ENCODE data around the gene PRKG2.

The PRKG2 gene

DNA sequence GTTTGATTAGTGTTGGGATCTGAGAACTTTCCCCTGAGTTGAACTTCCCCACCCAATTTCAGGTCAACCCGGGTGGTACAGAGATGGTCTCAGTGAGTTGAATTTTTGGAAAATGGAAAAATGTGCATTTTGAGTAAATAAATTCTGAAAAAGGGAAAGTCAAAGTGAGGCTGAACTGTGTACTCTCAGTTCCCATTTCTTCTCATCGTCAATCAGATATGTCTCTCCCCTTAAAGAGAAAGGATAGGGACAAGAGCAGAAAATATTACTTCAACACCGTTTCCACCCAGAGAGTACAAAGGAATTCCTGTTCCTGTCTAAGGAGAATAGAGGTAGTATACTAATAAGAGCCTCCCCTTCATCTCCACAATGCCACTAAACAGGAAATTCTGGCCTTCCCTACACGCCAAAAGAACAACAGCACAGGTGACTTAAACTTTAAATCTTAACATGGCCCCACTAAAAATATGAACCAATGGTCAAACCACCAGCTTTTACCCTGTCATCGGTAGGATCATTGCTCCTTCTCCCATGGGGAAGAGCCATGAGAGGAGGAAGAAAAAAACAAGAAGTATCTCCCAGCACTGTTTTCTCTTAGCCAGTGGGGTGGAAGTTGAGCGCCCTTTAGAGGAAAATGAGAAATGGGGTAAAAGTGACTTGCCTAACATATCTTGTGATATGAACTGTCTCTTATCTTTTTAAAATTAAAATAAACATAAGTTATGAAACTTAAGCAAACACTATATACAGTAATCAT is 154.3 kb downstream of the PRKG2 start:
- Histone ChIP-seq H3K9ac (ENCODE audit: low read depth, low read length, poor library complexity, severe bottlenecking) (no peak overlapping the region), H4K20me1 (ENCODE audit: insufficient read depth, low read length, poor library complexity, severe bottlenecking) (no peaks in the 10 kb centered on the region), H3K4me1 (ENCODE audit: insufficient read depth, low read length, poor library complexity, severe bottlenecking) (no peaks in the 10 kb centered on the region), H3K4me3 (ENCODE audit: low read length, poor library complexity, severe bottlenecking) (no peak overlapping the region), H3K79me2 (ENCODE audit: insufficient read depth, low read length) (no peaks in the 10 kb centered on the region), H3F3A (ENCODE audit: low read depth) (no peaks in the 10 kb centered on the region), H3K9me3 (ENCODE audit: insufficient read depth, low read depth, low read length) (no peaks in the 10 kb centered on the region), H3K4me2 (ENCODE audit: low read depth, low read length, poor library complexity, severe bottlenecking) (no peak overlapping the region), H3K9me2 (replicated peaks; ENCODE audit: low read depth, low read length) (no peaks in the 10 kb centered on the region), H2AFZ (ENCODE audit: low read length) (no peak overlapping the region), H3K36me3 (ENCODE audit: insufficient read depth, low read length) (no peaks in the 10 kb centered on the region), H3K27me3 (ENCODE audit: insufficient read depth, low read length, poor library complexity, severe bottlenecking) (no peaks in the 10 kb centered on the region)
- TF ChIP-seq, protein P1, sequence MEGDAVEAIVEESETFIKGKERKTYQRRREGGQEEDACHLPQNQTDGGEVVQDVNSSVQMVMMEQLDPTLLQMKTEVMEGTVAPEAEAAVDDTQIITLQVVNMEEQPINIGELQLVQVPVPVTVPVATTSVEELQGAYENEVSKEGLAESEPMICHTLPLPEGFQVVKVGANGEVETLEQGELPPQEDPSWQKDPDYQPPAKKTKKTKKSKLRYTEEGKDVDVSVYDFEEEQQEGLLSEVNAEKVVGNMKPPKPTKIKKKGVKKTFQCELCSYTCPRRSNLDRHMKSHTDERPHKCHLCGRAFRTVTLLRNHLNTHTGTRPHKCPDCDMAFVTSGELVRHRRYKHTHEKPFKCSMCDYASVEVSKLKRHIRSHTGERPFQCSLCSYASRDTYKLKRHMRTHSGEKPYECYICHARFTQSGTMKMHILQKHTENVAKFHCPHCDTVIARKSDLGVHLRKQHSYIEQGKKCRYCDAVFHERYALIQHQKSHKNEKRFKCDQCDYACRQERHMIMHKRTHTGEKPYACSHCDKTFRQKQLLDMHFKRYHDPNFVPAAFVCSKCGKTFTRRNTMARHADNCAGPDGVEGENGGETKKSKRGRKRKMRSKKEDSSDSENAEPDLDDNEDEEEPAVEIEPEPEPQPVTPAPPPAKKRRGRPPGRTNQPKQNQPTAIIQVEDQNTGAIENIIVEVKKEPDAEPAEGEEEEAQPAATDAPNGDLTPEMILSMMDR (conservative IDR thresholded peaks at IDR 0.05; ENCODE audit: low read length) = no peak
- no peak for TF ChIP-seq EZH2phosphoT487 (IDR thresholded peaks at IDR 0.05; ENCODE audit: borderline replicate concordance)

- Histone ChIP-seq H3K36me3 (ENCODE audit: insufficient read depth, low read length) (no peaks in the 10 kb centered on the region), H2AFZ (ENCODE audit: low read length) (no peak overlapping the region)
- TF ChIP-seq EZH2phosphoT487 (IDR thresholded peaks at IDR 0.05; ENCODE audit: borderline replicate concordance) = no peak
- TF ChIP-seq, protein P1 (conservative IDR thresholded peaks at IDR 0.05; ENCODE audit: low read length) = no peak
These were observed 156.4 kb downstream of the PRKG2 start for GRCh38 chr4:81058621-81059020.

DNA sequence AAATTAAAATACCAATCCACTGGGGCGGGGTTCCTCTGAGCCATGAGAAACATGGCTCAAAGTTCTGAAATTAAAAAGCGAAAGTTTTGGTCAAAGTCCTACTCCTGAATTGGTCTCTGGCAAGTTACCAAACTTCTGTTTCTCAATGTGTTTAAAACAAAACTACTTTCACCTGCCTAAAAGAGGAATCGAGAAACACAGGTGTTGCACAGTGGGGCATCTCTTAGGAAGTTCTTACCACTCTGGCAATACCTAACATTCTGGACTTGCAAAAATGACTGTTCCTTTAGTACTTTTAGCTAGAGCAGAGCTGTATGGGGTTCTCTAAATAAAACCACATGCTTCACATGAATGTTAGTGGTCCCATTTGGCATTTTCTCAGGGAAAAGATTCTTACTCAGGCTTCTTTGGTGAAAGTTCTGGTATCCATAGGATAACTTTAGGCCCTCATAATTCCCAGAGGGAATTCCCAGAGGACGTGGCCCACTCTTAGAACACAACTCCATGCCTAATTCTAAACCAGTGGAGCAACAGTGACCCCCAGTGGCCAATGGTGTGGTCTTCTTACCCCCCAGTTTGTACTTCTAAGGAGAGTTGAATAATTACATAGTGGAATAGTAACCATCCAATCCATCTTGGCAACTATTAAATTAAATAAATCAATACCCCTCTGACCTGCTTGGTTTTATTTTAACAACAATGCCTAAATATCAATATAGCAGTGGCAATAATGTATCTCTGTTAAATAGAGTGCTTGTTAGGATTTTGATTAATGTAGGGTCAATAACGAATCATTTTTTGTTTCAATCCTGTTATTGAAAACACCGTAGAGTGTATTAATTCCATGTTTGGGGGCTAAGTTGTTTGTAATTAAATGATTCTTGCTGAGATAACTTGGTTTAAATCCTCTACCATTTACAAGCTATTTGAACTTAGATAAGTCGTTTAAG is 162.6 kb downstream of the PRKG2 start:
- no peaks in the 10 kb centered on the region for H4K20me1 ChIP-seq (ENCODE audit: insufficient read depth, low read length, poor library complexity, severe bottlenecking)
- TF ChIP-seq, protein P1 (conservative IDR thresholded peaks at IDR 0.05; ENCODE audit: low read length) = peak; percentile 98
- no peak for TF ChIP-seq EZH2phosphoT487 (IDR thresholded peaks at IDR 0.05; ENCODE audit: borderline replicate concordance)
- H3K4me1 ChIP-seq (ENCODE audit: insufficient read depth, low read length, poor library complexity, severe bottlenecking) = no peaks in the 10 kb centered on the region
- H3K4me3 ChIP-seq (ENCODE audit: low read length, poor library complexity, severe bottlenecking) = no peak overlapping the region
- no peaks in the 10 kb centered on the region for H3K79me2 ChIP-seq (ENCODE audit: insufficient read depth, low read length)
- no peaks in the 10 kb centered on the region for H3K9me2 ChIP-seq (replicated peaks; ENCODE audit: low read depth, low read length)
- H3K27me3 ChIP-seq (ENCODE audit: insufficient read depth, low read length, poor library complexity, severe bottlenecking) = no peaks in the 10 kb centered on the region
- no peaks in the 10 kb centered on the region for H3F3A ChIP-seq (ENCODE audit: low read depth)
- H3K36me3 ChIP-seq (ENCODE audit: insufficient read depth, low read length) = no peaks in the 10 kb centered on the region
- 0 out of 2 replicates have a peak overlapping the region, but pooled peaks have one; percentile 27 for H2AFZ ChIP-seq (ENCODE audit: low read length)
- H3K4me2 ChIP-seq (ENCODE audit: low read depth, low read length, poor library complexity, severe bottlenecking) = no peak overlapping the region
- H3K9ac ChIP-seq (ENCODE audit: low read depth, low read length, poor library complexity, severe bottlenecking) = no peak overlapping the region
- no peaks in the 10 kb centered on the region for H3K9me3 ChIP-seq (ENCODE audit: insufficient read depth, low read depth, low read length)

More at GRCh38 chr4:81058621-81059020, 156.4 kb downstream of the PRKG2 start:
- H4K20me1 ChIP-seq (ENCODE audit: insufficient read depth, low read length, poor library complexity, severe bottlenecking) = no peaks in the 10 kb centered on the region
- no peaks in the 10 kb centered on the region for H3K9me2 ChIP-seq (replicated peaks; ENCODE audit: low read depth, low read length)
- H3F3A ChIP-seq (ENCODE audit: low read depth) = no peaks in the 10 kb centered on the region
- no peak overlapping the region for H3K4me3 ChIP-seq (ENCODE audit: low read length, poor library complexity, severe bottlenecking)
- no peak overlapping the region for H3K4me2 ChIP-seq (ENCODE audit: low read depth, low read length, poor library complexity, severe bottlenecking)
- no peaks in the 10 kb centered on the region for H3K4me1 ChIP-seq (ENCODE audit: insufficient read depth, low read length, poor library complexity, severe bottlenecking)
- no peak overlapping the region for H3K9ac ChIP-seq (ENCODE audit: low read depth, low read length, poor library complexity, severe bottlenecking)
- H3K79me2 ChIP-seq (ENCODE audit: insufficient read depth, low read length) = no peaks in the 10 kb centered on the region
- H3K27me3 ChIP-seq (ENCODE audit: insufficient read depth, low read length, poor library complexity, severe bottlenecking) = no peaks in the 10 kb centered on the region
- no peaks in the 10 kb centered on the region for H3K9me3 ChIP-seq (ENCODE audit: insufficient read depth, low read depth, low read length)

Data from Loucy (cell line).